ENCODE measurements around the gene HOXC11.

DNA sequence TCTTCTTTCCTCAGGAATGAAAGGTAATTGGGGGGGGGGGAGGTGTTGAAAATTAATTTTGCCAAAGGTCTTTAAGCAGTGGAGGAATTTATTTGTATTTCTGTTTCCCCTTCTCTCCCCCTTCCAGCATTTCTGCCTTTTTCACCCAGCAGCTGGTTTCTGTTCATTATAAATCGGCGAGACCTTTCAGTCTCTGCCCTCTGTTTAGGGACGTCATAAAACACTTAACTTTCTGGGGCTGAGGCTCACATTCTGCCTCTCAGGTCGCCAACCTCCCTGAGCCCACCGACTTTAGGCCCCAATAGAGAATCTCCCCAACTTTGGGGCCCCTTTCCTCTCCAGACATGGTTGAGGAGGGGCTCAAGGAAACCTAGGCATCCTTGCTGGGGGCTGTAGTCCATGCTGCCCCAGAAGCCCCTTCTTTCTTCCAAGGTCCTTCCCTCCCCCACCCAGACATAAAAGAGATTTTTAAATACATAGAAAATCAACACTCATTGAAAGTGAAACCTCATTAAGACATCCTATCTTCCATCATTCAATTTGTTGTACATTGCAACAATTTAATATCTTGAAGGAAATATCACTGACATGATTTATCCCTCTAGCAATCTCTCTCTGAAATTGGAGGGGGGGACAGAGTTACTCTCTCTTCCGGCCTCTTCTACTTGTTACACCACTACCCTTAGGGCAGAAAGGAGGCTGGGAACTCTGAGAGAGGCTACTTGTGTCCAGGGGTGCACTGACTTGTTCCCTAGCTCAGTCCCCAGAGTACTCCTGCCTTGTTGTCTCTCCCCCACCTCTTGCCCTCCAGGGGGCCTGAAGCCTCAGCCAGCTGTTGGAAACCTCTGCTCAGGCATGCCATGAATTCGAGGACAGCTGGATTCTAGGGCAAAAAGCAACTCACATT is 52.8 kb downstream of the HOXC11 start:
- TF ChIP-seq POLR2AphosphoS5 (IDR thresholded peaks at IDR 0.05; ENCODE audit: low read depth, low read length), result no peak
- TF ChIP-seq TAF1 (IDR thresholded peaks at IDR 0.05; ENCODE audit: borderline replicate concordance, low read depth, low read length), result no peak

Measured in GM12892 (cell line).